Measurements from ENCODE around the gene TIMM13.

DNA sequence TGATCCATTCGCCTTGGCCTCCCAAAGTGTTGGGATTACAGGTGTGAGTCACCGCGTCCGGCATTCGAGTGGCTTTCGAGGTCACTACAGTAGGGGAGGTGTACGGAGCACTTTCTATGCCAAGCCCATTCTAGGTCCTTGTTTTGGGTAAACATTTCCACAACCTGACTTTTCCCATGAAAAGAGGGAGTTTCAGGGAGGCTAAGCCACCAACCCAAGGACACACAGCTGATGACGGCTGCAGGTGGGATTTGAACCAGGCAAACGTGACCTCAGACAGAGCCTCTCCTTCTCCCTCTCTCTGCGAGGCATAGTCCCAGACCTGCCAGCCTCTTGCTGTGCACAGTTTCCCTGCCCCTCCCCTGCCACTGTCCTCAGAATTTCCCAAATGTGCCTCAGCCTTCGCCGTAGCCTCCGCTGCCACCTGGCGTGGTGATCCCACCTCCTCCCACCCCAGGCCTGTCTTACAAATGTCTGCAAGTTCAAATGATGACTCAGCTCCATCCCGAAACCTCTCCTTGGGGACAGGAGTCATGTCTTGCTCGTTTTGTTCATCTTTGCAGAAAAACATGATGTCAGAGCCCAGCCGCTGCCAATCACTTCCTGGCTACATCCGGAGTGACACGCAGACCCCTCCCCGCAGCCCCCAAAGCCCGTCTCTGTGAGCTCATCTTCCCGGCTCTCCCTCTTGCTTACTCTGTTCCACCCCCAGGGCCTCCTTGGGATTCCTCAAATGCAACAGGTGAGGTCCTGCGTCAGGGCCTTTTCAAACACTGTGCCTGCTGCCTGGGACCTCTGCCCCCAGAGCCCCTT lies 41.9 kb upstream of the TIMM13 start:
- TF ChIP-seq, protein P1, sequence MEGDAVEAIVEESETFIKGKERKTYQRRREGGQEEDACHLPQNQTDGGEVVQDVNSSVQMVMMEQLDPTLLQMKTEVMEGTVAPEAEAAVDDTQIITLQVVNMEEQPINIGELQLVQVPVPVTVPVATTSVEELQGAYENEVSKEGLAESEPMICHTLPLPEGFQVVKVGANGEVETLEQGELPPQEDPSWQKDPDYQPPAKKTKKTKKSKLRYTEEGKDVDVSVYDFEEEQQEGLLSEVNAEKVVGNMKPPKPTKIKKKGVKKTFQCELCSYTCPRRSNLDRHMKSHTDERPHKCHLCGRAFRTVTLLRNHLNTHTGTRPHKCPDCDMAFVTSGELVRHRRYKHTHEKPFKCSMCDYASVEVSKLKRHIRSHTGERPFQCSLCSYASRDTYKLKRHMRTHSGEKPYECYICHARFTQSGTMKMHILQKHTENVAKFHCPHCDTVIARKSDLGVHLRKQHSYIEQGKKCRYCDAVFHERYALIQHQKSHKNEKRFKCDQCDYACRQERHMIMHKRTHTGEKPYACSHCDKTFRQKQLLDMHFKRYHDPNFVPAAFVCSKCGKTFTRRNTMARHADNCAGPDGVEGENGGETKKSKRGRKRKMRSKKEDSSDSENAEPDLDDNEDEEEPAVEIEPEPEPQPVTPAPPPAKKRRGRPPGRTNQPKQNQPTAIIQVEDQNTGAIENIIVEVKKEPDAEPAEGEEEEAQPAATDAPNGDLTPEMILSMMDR (IDR thresholded peaks at IDR 0.05; ENCODE audit: control extremely low read depth in 1 of 3, insufficient read depth in 1 of 3, low read depth in 1 of 3, low read length in 3 of 3): no peak
- TF ChIP-seq CHD2 (IDR thresholded peaks at IDR 0.05; ENCODE audit: low read length) (no peak), FOSL1 (IDR thresholded peaks at IDR 0.05; ENCODE audit: insufficient read depth, low read depth, low read length) (no peak), CBX8 (IDR thresholded peaks at IDR 0.05; ENCODE audit: borderline replicate concordance, low read depth, low read length) (no peak)

Measured in H1 (cell line).